HG02884 (cell line): ENCODE results near the gene TDRD10.
"Not testable (repeated sequence)": the region's sequence is repeated elsewhere in the genome, so short reads cannot be mapped to it uniquely, and the experiment has no call there.

ENCODE experiments used
- ATAC-seq: cut with Tn5 transposase; IDR thresholded peaks from one replicate; pipeline ENCODE4 v1.9.1; 2021; ENCODE audit warnings: mild to moderate bottlenecking, moderate library complexity; ENCODE audit not compliant: unreplicated experiment

The TDRD10 gene

DNA sequence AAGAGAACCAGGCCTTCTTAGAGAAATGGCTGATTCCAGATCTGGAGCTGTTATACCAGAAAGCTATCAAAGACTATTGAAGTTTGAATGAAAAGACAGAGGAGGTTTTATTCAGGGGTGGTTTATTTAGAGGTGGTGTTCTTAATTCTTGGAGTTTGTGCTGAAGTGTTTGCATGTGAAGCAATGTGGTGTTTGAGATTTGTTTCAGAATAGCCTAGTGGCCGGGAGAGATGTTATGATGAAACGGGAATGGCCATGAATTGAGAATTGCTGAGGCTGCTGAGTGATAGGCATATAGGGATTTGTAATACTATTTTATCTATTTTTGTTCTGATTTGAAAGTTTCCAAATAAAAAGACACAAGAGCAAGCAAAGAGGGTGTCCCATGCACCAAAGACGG, 10.7 kb downstream of the TDRD10 start:
- ATAC-seq: no peak

DNA sequence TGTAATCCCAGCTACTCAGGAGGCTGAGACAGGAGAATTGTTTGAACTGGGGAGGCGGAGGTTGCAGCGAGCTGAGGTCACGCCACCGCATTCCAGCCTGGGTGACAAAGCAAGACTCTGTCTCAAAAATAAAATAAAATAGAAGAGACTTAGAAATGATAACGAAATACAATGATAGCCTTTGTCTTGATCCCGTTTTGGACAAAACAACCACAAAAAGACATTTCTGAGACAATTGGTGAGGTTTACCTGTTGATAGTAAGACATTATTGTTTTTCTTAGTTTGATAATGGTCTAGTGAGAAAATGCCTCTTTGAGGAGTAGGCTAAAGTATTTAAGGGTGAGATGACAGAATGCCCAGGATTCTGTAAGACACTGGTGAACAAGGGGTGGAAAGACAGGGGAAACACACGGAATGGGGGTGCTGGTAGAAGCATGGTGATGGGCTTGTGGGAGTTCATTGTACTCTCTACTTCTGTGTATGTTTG, 12.1 kb downstream of the TDRD10 start:
- ATAC-seq: no peak

DNA sequence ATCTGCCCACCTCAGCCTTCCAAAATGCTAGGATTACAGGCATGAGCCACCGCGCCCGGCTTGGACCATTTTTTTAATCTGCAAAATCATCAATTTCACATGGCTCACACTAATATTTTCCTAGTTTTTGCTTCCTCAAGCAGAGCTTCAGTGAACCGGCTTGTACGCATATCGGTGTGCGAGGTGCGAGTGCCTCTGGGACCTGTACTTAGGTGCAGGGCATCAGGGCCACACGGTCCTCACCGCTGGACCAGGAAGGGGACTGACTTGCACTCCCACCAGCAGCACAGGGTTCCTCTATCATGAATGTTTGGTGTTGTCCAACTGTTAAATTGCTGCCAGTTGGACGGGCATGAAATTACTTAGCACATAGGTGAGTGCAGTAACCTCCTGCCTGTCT, 15.6 kb downstream of the TDRD10 start:
- no peak for ATAC-seq

DNA sequence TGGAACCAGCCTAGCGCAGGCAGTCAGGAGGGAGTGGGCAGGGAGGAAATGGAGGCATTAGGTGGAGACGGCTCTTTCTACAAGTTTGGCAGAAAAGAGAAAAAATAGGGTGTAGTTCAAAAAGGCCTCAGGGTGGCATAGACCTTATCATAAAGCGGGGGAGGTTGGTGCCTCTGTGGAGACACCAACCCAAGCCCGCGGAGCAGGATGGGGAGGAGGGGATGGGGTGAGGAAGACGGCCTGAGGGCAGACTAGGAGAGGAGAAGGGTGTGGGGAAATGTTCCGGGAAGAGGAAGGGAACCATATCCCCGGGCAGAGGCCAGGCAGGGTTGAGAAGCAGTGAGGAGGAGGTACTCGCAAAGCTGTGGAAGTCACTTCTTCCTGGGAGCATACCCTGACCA, 17.6 kb downstream of the TDRD10 start:
- ATAC-seq: no peak

DNA sequence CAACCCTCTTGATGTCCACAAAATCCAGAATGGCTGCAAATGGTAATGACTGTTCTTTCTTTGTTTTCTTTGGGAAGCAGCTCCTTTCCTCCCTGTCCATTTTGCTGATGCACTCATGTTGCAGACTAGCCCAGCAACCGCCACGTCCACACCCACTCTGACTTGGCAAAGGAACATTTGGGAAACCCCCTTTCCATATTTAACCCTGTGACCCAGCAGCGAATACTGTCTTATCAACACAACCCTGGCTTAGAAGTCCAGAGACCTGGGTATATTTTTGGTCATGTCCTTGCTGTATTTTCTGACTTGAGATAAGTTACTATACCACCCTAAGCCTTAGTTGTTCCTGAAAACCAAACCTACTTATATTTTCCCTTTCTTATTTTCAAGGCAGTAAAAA, 18.3 kb downstream of the TDRD10 start:
- ATAC-seq: no peak

DNA sequence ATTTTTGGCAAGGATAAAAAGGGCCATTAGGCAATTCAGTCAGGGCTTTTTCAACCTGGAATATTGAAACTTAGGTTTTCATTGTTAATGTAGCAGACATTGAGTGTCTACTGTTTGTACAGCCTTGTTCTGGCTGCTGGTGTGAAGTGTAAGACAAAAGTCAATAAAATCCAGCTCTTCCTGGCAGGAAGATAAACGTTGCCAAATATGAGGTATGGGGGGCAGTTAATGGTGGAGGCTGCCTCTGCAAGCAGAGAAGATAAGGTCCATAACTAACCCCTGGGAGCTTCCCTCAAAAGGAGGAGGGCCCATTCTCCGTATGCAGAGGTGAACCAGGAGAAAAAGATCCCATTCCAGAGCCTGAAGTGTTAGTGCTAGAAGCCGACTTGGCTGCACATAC, 19.7 kb downstream of the TDRD10 start:
- no peak for ATAC-seq

DNA sequence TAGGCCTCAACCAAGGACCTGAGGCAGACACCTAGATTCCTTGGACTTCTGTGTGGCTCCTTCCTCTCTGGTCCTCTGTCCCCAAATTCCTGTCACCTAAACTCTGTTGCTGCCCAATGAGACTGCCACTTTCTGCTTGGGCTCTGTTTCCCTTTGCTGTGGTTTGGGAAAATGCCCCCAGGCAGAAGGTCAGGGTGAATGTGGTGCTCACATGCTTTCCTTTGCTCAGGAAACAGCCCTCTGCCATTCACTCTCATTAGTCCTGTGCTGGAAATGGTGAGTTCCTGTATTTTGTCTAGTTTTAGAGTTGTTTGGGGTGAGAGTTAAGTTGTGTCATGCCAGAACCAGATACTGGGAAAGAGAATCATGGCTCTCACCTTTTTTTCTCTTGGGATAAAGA, 22.9 kb downstream of the TDRD10 start:
- no peak for ATAC-seq

DNA sequence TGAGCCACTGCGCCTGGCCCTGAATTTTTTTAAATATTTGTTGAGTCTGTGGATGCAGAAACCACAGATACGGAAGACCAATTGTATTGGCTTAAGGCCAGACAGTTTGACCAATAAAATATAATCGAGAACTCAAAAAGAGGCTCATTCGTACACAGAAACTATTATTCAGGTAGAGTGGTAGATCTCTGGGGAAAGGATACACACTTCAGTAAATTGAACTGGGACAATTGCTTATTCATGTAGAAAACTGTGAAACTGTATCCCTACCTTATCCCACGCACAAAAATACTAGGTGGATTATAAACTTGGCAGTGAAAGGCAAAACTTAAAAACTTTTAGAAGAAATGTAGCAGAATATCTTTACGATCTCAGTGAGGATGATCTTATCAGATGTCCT, 25.2 kb downstream of the TDRD10 start:
- no peak for ATAC-seq

DNA sequence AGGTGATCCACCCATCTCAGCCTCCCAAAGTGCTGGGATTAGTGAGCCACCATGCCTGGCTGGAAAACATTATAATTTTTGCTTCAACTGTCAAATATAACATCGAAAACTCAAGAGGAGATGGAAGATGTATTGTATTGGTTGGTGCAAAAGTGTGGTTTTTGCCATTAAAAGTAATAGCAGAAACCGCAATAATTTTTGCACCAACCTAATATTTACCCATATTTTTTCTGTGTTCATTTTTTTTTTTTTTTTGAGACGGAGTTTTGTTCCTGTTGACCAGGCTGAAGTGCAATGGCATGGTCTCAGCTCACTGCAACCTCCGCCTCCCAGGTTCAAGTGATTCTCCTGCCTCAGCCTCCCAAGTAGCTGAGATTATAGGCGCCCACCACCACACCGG, 27.3 kb downstream of the TDRD10 start:
- ATAC-seq: no peak

DNA sequence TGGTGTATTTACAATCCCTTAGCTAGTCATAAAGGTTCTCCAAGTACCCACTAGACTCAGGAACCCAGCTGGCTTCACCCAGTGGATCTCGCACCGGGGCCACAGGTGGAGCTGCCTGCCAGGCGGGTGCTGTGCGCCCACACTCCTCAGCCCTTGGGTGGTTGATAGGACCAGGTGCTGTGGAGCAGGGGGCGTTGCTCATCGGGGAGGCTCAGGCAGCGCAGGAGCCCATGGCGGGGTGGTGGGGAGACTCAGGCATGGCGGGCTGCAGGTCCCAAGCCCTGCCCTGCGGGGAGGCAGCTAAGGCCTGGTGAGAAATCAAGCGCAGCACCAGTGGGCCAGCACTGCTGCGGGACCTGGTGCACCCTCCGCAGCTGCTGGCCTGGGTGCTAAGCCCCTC, 29.9 kb downstream of the TDRD10 start:
- ATAC-seq: not testable (repeated sequence)

DNA sequence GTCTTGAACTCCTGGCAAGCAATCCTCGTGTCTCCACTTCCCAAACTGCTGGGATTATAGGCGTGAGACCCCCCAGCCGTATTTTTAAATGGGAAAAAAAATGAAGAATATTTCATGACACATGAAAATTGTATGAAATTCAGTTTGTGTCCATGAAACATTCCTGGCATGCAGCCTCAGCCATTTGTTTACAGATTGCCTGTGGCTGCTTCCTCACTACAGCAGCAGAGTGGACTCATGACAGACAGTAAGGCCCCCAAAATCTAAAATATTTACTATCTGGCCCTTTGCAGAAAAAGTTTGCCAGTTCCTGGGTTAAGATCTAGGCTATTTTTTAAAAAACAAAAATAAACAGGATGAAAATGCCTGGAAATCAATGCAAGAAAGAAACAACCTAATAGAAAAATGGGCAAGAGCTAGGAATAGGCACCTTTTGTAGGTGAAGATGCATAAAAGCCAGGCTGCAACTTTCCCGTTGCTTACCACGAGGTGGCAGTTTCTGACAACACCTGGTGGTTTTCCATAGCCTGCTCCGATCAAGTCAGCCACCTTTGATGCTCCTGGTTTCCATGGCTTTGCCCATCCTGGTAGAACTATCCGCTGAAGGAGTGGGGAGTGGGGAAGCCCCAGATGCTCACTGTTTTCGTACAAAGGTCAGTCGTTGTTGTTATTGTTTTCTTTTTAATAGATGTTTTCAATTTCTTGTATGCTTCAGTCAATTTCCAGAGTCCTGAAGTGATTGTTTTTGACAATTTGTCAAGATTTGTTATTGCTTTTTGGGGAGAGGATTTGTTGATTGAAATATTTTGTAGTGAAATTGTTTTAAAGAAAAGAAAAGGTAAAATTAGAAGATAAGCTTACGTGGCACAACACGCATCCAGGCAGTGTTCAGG, 32.2 kb downstream of the TDRD10 start:
- no peak for ATAC-seq

DNA sequence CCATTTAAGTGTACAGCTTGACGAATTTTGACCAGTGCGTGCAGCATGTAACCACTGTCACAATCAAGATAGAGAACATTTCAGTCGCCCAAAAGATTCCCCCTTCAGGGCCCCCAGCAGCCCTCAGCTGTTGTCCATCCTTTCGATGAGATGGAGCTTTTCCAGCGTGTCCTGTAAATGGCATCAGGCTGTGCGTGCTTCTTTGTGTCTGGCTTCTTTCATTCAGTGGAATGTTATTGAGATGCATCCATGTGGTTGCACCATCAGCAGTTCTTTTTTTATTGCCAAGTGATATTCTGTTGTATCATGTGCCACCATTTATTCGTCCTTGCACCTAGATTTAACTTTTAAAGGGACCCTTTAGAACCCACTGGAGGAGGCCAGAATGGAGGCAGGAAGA, 34.6 kb downstream of the TDRD10 start:
- no peak for ATAC-seq

DNA sequence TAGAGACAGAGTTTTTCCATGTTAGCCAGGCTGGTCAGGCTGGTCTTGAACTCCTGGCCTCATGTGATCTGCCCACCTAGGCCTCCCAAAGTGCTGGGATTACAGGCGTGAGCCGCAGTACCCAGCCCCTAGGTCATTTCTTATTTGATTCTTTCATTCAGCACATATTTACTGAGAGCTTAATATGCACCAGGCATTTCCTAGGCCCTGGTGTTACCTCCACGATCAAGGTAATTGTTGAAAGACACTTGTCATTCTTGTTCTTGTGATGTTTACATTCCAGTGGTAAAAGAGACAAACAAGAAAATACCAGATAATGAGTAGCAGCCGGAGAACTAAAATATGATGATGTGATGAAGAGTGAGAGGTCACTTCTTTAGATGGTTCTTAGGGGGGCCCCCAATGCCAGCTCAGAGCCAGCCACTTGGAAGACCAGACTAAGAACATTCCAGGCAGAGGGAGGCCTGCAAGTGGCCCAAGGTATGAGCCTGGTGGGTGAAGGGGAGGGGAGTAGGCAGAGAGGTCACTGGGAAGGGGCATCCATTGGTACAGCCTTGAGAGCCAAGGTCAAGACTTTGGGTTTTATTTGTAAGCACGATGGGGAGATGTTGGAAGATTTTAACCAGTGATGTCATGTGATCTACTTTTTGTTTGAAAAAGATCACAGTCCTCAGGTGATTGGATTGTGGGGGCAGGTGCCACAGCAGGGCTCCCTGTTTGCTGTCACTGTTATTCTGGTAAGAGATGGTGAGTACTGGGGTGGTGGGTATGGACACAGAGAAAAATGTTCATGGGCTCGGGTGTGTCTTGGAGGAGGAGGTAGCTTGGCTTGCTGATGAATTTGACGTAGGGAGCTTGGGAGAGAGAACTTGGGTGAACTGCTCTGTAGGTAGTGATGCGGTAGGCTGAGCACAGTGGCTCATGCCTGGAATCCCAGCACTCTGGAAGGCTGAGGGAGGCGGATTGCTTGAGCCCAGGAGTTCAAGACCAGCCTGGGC, 37.8 kb downstream of the TDRD10 start:
- ATAC-seq: no peak

DNA sequence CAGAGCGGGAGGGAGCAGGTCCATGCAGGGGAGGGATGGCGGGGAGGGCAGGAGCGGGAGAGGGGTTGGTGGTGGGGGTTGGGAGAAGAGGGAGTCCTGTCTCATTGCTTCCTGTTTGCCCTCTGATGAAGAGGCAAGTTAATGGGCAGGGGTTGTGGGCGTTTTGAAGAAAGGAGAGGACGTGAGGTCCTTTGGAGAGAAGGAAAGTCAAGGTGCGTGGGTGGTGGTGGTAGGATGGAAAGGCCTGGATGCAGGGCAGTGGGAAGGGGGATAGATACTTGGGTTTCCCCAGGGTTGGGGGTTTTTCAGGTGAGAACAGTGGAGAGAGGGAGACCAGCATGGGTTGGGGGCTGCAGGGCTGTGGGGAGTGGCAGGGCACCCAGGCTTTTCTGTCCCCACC, 39.2 kb downstream of the TDRD10 start:
- ATAC-seq: no peak

DNA sequence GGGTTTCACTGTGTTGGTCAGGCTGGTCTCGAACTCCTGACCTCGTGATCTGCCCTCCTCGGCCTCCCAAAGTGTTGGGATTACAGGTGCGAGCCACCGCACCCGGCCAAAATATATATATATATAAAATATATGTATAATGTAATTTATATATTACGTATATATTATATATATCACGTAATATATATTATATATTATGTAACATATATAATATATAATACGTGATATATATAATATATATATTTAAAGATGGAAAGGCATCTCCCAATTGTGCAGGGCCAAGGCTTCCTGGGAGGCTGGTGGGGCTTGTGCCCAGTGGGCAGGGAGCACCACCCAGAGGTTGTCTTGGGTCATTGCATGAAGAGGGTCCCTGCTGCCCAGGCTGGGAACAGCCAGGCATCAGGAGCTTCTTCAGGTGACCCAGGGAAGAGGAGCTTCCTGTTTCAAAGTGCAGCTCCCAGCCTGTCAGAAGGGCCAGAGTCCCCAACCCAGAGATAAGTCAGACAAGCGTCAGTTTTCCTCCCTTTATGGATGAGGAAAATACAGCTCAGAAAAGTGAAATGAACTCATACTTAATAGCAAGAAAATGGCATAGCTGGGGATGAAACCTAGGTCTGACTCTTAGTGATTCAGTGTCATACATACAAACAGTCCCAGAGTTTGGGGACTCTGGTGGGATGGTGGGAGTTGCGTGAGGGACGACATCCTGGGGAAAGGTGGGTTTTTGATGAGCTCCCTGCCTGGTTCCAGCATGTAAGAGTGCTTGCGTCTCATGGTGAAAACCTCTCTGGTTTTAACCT, 44.4 kb downstream of the TDRD10 start:
- no peak for ATAC-seq

DNA sequence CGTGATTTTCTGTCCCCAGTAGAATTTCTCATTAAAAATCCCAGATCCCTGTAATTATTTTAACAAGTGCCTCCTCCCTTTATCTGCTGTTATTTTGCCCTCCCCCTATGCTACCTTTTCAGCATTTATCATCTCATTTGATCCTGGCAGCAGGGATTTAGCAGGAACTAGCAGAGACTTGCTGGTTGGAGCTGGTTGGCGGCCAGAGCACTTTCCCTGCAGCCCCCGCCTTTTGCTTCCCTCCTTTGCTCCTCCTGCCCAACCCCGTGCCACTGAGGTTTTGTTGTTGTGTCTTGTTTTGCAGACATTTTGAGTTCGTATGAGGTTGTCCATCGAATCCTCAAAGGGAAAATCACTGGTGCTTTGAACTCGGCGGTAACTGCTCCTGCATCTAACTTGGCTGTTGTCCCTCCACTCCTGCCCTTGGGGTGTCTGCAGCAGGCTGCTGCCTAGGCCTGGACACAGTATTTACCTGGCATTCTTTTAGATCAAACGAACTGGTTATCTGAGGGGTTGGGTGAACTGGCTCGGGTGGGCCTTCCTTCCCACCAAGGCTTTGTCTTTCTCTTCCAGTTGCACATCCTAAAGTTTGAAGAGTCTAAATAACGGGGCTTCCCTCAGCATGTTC, 45.2 kb downstream of the TDRD10 start:
- no peak for ATAC-seq

DNA sequence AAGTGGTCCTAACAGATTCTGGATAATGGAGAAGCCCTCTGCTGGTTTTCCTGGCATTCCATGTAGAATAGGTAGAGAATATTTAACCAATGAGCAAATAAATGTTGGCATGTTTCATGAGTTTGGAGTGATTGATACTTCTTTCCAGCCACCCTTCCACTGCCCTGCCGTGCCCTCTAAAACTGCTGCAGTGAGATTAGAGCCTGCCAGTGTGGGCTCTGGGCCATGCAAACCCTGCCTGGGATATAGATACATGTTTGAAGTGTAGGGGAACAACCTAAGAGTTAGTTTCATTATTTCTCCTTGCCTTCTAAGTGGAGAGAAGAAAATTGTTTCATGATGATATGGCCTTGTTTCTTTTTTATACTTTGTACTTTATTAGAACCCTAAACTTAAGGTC, 46.0 kb downstream of the TDRD10 start:
- no peak for ATAC-seq

DNA sequence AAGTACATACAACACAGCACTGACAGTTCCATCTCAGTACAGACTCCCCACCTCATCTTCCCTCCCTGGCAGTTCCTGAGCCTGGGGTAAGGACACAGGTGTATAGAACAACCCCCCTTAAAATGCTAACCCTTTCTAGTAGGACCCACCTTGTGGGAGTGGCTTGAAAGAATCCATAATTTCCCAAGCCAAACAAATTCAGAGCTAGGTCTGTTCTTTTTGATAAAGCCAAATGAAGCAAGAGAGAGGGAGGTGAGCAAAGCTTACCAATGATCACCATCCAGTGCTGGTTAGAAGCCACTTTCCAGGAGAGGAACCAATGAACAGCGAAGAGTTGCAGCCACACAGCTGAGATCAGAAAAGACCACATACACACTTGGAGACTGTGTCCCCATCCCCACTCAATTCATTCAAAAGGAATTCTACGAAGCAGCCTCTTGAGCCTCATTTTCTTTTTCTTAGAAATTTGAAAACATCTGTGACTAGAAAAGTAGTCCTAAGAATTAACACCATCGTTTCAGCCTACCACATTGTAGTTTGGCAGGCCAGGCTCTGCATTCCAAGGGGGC, 47.3 kb downstream of the TDRD10 start:
- ATAC-seq: no peak

DNA sequence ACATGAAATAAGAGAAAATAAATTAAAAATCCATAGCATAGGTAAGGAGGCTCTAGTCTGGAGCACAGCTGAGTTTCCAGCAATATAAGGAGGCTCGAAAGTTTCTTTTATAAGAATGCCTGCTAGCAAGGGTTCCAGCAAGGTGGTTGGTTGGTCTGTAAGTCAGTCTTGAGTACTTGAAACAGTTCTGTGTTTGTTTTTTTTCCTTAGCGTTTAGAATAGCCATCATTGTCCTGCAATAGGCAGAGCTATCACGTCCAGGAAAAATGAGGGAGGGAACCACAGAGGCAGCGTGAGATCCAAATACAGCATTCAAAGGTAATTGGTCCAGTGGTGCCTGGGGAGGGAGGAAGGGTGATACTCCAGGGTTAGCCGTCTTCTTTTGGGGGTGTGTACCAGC, 48.1 kb downstream of the TDRD10 start:
- ATAC-seq: no peak

DNA sequence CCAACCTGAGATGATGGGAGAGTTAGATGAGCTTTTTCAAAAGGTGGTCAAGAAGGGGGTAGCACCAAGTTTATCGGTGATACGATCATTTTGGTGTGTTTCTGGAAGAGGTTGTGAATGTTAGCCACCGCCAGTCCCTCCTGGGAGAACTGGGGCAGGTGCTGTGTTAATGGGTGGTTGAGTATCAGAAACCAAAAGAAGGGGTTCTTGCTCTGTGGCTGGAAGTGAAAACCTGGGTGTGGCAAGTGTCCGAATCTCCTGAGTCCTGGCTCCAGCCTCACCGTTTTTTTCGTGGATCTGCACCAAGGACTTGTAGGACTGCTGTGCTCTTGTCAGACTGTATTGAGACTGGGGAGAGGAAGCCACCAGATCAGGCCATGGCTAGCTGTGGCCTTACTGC, 48.6 kb downstream of the TDRD10 start:
- no peak for ATAC-seq
